ENCODE data around the gene GZF1. TPM values are rescaled to one million over a fixed set of nuclear protein-coding genes. Genes with fewer than 3 reads are reported as not detected.

Gene GZF1
- total RNA-seq, 1 donor from 2014 or later, result 54.8 TPM

DNA sequence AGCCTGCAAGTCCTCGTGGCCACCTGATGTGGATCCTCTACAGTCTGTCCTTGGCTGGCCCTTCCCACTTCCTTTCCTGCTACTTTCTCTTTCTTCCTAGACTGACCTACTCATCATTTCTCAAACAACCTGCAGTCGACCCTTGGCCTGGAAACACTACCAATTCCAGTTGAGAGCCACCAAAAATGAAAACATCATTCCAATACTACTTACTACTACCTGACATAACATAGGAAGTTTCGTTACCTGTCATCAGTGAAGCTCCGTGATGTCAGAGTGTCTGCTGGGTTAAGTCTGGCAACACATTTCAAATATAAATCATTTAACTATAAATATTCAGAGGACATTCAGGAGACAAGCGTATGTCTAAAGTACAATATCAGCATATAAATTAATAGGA lies 13.8 kb downstream of the GZF1 start:
- intact Hi-C loops (cut with DNase I), result no loop called here
- Histone ChIP-seq H3K4me3 (no peak overlapping the region), H3K27me3 (no peaks in the 10 kb centered on the region), H3K27ac (no peak overlapping the region), H3K36me3 (peaks cover 45 to 70% of the 10 kb centered on the region in 2 donors), H3K4me1 (no peaks in the 10 kb centered on the region), H3K9me3 (no peaks in the 10 kb centered on the region)
- DNase-seq (ENCODE audit: low spot score in 2 of 2), result no peak
- TF ChIP-seq, protein P1, sequence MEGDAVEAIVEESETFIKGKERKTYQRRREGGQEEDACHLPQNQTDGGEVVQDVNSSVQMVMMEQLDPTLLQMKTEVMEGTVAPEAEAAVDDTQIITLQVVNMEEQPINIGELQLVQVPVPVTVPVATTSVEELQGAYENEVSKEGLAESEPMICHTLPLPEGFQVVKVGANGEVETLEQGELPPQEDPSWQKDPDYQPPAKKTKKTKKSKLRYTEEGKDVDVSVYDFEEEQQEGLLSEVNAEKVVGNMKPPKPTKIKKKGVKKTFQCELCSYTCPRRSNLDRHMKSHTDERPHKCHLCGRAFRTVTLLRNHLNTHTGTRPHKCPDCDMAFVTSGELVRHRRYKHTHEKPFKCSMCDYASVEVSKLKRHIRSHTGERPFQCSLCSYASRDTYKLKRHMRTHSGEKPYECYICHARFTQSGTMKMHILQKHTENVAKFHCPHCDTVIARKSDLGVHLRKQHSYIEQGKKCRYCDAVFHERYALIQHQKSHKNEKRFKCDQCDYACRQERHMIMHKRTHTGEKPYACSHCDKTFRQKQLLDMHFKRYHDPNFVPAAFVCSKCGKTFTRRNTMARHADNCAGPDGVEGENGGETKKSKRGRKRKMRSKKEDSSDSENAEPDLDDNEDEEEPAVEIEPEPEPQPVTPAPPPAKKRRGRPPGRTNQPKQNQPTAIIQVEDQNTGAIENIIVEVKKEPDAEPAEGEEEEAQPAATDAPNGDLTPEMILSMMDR (IDR thresholded peaks at IDR 0.05), result no peak

DNA sequence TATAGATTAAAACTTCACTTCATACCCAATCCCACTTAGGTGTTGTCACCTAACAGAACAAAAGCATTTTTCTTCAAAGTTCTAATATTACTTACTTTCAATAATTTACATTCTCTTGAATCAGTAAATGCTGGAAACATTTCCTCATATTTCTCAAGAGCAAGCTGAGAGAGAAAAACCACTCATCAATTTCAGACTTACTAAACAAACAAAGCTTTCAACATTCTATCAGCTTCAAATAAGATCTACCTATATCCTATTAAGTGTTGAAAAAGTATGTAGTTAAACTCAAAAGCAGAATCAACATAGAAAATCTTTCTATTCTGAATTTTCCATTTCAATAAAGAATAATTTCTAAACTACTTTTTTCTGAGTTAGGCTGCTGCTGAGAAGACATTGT lies 17.8 kb downstream of the GZF1 start:
- Histone ChIP-seq H3K9me3 (no peaks in the 10 kb centered on the region), H3K4me1 (no peaks in the 10 kb centered on the region), H3K27ac (no peak overlapping the region), H3K27me3 (no peaks in the 10 kb centered on the region), H3K36me3 (peaks cover 21 to 39% of the 10 kb centered on the region in 2 donors), H3K4me3 (no peak overlapping the region)
- DNase-seq (ENCODE audit: low spot score in 2 of 2), result no peak
- TF ChIP-seq, protein P1 (IDR thresholded peaks at IDR 0.05), result no peak
- intact Hi-C loops (cut with DNase I), result no loop called here

DNA sequence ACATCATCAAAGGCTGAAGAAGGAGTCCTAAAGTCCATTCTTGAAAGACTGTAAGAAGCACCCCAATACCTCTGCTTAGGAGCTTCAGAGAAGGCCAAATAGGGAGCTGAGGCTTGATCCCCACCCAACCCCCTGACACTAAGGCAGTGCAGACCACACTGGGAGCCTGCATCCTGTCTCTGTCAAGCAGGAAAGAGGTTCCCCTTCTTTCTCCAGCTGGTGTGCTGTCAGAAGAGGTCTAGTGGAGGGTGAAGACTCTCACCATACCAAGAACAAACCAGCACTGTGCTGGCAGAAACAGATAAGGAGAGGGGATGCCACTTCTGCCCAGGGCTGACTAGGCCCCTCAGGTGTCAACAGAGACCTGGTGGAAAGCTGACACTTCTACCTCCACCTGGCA lies 19.9 kb downstream of the GZF1 start:
- no peaks in the 10 kb centered on the region for H3K9me3 ChIP-seq
- no peak overlapping the region for H3K4me3 ChIP-seq
- no peak overlapping the region for H3K27ac ChIP-seq
- DNase-seq (ENCODE audit: low spot score in 2 of 2), result no peak
- peaks cover 21 to 23% of the 10 kb centered on the region in 2 donors for H3K36me3 ChIP-seq
- H3K4me1 ChIP-seq, result no peaks in the 10 kb centered on the region
- H3K27me3 ChIP-seq, result no peaks in the 10 kb centered on the region
- TF ChIP-seq, protein P1 (IDR thresholded peaks at IDR 0.05), result no peak
- intact Hi-C loops (cut with DNase I), result no loop called here

DNA sequence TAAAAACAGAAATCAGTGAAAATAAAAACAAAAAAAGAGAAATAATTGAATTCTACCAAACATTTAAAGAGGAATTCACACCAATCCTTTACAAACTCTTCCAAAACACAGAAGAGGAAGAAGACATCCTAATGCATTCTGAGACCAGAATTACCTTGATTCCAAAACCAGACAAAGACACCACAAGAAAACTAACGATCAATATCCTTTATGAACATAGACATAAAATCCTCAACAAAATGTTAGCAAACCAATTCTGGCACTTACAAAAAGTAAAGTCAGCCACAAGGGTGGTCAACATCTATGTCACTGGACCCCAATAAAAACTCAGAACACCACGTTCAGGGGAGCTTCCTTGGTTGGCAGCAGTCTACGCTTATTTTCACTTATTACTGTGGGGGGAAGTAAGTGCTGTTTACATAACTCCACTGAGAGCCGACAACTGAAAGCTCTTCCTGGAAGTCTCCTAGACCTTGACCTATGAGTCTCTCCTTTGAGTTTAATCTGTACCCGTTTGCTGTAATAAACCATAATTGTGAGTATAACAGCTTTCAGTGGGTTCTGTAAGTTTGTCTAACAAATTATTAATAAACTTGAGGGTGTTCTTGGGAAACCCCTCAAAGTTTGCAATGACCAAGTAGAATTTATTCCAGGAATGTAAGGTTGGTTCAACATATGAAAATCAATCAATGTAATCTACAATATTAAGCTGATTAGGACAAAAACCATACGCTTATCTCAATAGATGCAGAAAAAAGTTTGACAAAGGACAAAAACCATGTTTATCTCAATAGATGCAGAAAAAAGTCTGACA lies 24.5 kb downstream of the GZF1 start:
- DNase-seq (ENCODE audit: low spot score in 2 of 2), result no peak
- TF ChIP-seq, protein P1 (IDR thresholded peaks at IDR 0.05), result no peak
- peaks cover 4 to 7% of the 10 kb centered on the region in 2 donors for H3K36me3 ChIP-seq
- no peaks in the 10 kb centered on the region for H3K9me3 ChIP-seq
- intact Hi-C loops (cut with DNase I), result no loop called here
- no peak overlapping the region for H3K27ac ChIP-seq
- no peaks in the 10 kb centered on the region for H3K27me3 ChIP-seq
- no peak overlapping the region for H3K4me3 ChIP-seq
- no peaks in the 10 kb centered on the region for H3K4me1 ChIP-seq

DNA sequence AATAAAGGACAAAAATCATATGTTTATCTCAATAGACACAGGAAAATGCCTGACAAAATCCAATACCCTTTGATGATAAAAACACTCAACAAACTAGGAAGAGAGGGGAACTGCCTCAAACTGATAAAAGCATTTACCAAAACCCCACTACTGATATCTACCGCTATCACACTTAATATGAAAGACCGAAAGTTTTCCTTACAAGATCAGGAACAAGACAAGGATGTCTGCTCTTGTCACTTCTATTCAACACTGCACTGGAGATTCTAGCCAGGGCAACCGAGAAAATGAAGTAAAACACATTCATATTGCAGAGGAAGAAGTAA lies 25.1 kb downstream of the GZF1 start:
- no peak overlapping the region for H3K27ac ChIP-seq
- no peak overlapping the region for H3K4me3 ChIP-seq
- H3K27me3 ChIP-seq, result no peaks in the 10 kb centered on the region
- intact Hi-C loops (cut with DNase I), result no loop called here
- H3K4me1 ChIP-seq, result no peaks in the 10 kb centered on the region
- TF ChIP-seq, protein P1 (IDR thresholded peaks at IDR 0.05), result no peak
- H3K9me3 ChIP-seq, result no peaks in the 10 kb centered on the region
- H3K36me3 ChIP-seq, result peaks cover 5% of the 10 kb centered on the region in 2 donors
- DNase-seq (ENCODE audit: low spot score in 2 of 2), result no peak
